HFFc6 (cell line): ENCODE data around the gene DUS1L. TPM values are rescaled to one million over a fixed set of nuclear protein-coding genes. Genes with fewer than 3 reads are reported as not detected.
A peak's percentile ranks its signal among the peaks of the same experiment; 100 is the strongest.

ENCODE experiments used
- DNase-seq: peaks from one replicate; pipeline ENCODE4 v3.0.0-alpha.2; 2018
- H3K27ac Mint-ChIP-seq: 2 replicates; pipeline ENCODE4 v1.8.0; 2020; ENCODE audit warnings: mild to moderate bottlenecking, mixed read lengths
- H3K27me3 Mint-ChIP-seq: 2 replicates; pipeline ENCODE4 v1.8.0; 2021; ENCODE audit warnings: mild to moderate bottlenecking, moderate library complexity, mixed read lengths; ENCODE audit not compliant: insufficient read depth
- H3K36me3 Mint-ChIP-seq: 2 replicates; pipeline ENCODE4 v1.8.0; 2021; ENCODE audit warnings: low read depth, mixed read lengths
- H3K4me1 Mint-ChIP-seq: 2 replicates; pipeline ENCODE4 v1.8.0; 2020; ENCODE audit warnings: low read depth, mixed read lengths
- H3K4me3 Mint-ChIP-seq: 2 replicates; pipeline ENCODE4 v1.8.0; 2020; ENCODE audit warnings: mild to moderate bottlenecking, moderate library complexity, mixed read lengths
- H3K9me3 Mint-ChIP-seq: 2 replicates; pipeline ENCODE4 v1.8.0; 2020; ENCODE audit warnings: mild to moderate bottlenecking, mixed read lengths
- CTCF ChIP-seq: fragments of 200-600 bp; sonication (generic); IDR thresholded peaks from 2 replicates; pipeline ENCODE4 v1.5.0; 2021; ENCODE audit warnings: antibody characterized with exemption, mild to moderate bottlenecking
- total RNA-seq, 6 experiments: library from RNA; stranded (reverse); fragmentation: NEBNext Ultra II Directional; extraction: Animal tissue kit (Norgen Biotek cat#: 25700); gene quantifications; 2 replicates in 1 of 6; 3 replicates in 5 of 6; pipeline ENCODE4 v1.2.3, GENCODE V29; 2021

DUS1L gene
- total RNA-seq, 6 experiments from 2014 or later, result 65.8 to 86.8 (median 71.2) TPM

GRCh38 chr17:82036634-82037091 is 28.9 kb downstream of the DUS1L start:
- TF ChIP-seq CTCF, result no peak
- H3K27ac Mint-ChIP-seq, result no peak overlapping the region
- peak overlapping the region; percentile 86 for H3K4me3 Mint-ChIP-seq
- peaks cover 6% of the 10 kb centered on the region; the same call in 1 of the 2 replicates for H3K36me3 Mint-ChIP-seq
- DNase-seq, result no peak
- no peaks in the 10 kb centered on the region; the same call in 1 of the 2 replicates for H3K27me3 Mint-ChIP-seq
- peaks cover 16% of the 10 kb centered on the region for H3K4me1 Mint-ChIP-seq
- H3K9me3 Mint-ChIP-seq, result no peaks in the 10 kb centered on the region

- TF ChIP-seq CTCF, result no peak
- Mint-ChIP-seq H3K27me3 (no peaks in the 10 kb centered on the region), H3K9me3 (no peaks in the 10 kb centered on the region), H3K36me3 (peaks cover 6% of the 10 kb centered on the region; the same call in 1 of the 2 replicates), H3K27ac (no peak overlapping the region), H3K4me1 (peaks cover 10% of the 10 kb centered on the region), H3K4me3 (peak overlapping the region; percentile 86)
- no peak for DNase-seq
Observed at GRCh38 chr17:82035956-82036633, 29.5 kb downstream of the DUS1L start.

- Mint-ChIP-seq H3K4me3 (no peak overlapping the region), H3K4me1 (peaks cover 7% of the 10 kb centered on the region), H3K36me3 (peaks cover 6% of the 10 kb centered on the region; the same call in 1 of the 2 replicates), H3K27ac (no peak overlapping the region), H3K9me3 (no peaks in the 10 kb centered on the region), H3K27me3 (no peaks in the 10 kb centered on the region)
- DNase-seq, result no peak
- TF ChIP-seq CTCF, result no peak
Observed at GRCh38 chr17:82035488-82035887, 30.1 kb downstream of the DUS1L start.

- no peaks in the 10 kb centered on the region for H3K9me3 Mint-ChIP-seq
- H3K4me1 Mint-ChIP-seq, result peaks cover 7% of the 10 kb centered on the region
- no peak for TF ChIP-seq CTCF
- no peak for DNase-seq
- H3K27me3 Mint-ChIP-seq, result peaks cover 2% of the 10 kb centered on the region; the same call in 1 of the 2 replicates
- no peak overlapping the region for H3K27ac Mint-ChIP-seq
- no peak overlapping the region for H3K4me3 Mint-ChIP-seq
- H3K36me3 Mint-ChIP-seq, result peaks cover 6% of the 10 kb centered on the region; the same call in 1 of the 2 replicates
Observed at GRCh38 chr17:82034371-82035011, 31.1 kb downstream of the DUS1L start.

- no peak for DNase-seq
- H3K4me3 Mint-ChIP-seq, result no peak overlapping the region
- no peak overlapping the region for H3K27ac Mint-ChIP-seq
- peaks cover 7% of the 10 kb centered on the region for H3K4me1 Mint-ChIP-seq
- no peaks in the 10 kb centered on the region for H3K9me3 Mint-ChIP-seq
- H3K27me3 Mint-ChIP-seq, result peaks cover 4% of the 10 kb centered on the region; the same call in 1 of the 2 replicates
- peaks cover 6% of the 10 kb centered on the region; the same call in 1 of the 2 replicates for H3K36me3 Mint-ChIP-seq
- TF ChIP-seq CTCF, result no peak
Observed at GRCh38 chr17:82033359-82034085, 32.1 kb downstream of the DUS1L start.
